K562 (cell line): Measurements from ENCODE around the gene GABARAP. TPM values are rescaled to one million over a fixed set of nuclear protein-coding genes. Genes with fewer than 3 reads are reported as not detected.

Experiments used
- E2F3 ChIP-seq: fragments of 250-450 bp; sonication (Bioruptor Pico); IDR thresholded peaks from 2 replicates; pipeline ENCODE4 v1.4.0; 2020; ENCODE audit warnings: mild to moderate bottlenecking
- ESRRA ChIP-seq: fragments of 450-650 bp; IDR thresholded peaks from 2 replicates; pipeline ENCODE4 v1.6.1; 2014; ENCODE audit warnings: low read depth, mild to moderate bottlenecking, moderate library complexity, borderline replicate concordance
- HDAC2 ChIP-seq: fragments of 450-650 bp; IDR thresholded peaks from 2 replicates; pipeline ENCODE4 v1.6.1; 2016; ENCODE audit warnings: mild to moderate bottlenecking
- HDAC8 ChIP-seq: fragments of 450-650 bp; IDR thresholded peaks from 2 replicates; pipeline ENCODE4 v1.6.1; 2016; ENCODE audit warnings: mild to moderate bottlenecking, missing genetic modification characterization, moderate library complexity, missing compliant biosample characterization
- ILF3 ChIP-seq: fragments of 450-650 bp; IDR thresholded peaks from 2 replicates; pipeline ENCODE4 v1.6.1; 2018; ENCODE audit warnings: antibody characterized with exemption, mild to moderate bottlenecking, moderate library complexity, borderline replicate concordance
- MAZ ChIP-seq, 2 experiments: fragments of 450-650 bp in 1 of 2; sonication (generic) in 1 of 2; formaldehyde crosslinking; IDR thresholded peaks in 1 of 2; conservative IDR thresholded peaks in 1 of 2; 2 replicates each; pipeline versions ENCODE4 v1.4.0 to v1.5.0; 2020; ENCODE audit warnings: mild to moderate bottlenecking in 1 of 2, missing genetic modification reagents in 1 of 2
- MCM5 ChIP-seq: fragments of 450-650 bp; IDR thresholded peaks from 2 replicates; pipeline ENCODE4 v1.6.1; 2016; ENCODE audit warnings: low read depth
- MED1 ChIP-seq: sonication (generic); formaldehyde crosslinking; IDR thresholded peaks from 2 replicates; pipeline ENCODE4 v1.8.1; 2023; ENCODE audit warnings: missing genetic modification reagents, borderline replicate concordance
- PHF8 ChIP-seq: fragments of 200-600 bp; sonication (generic); IDR thresholded peaks from 2 replicates; pipeline ENCODE4 v1.6.1; 2012; ENCODE audit warnings: mixed run types, mild to moderate bottlenecking, inconsistent platforms, low read length, moderate library complexity, borderline replicate concordance
- RBBP5 ChIP-seq: fragments of 200-600 bp; sonication (generic); IDR thresholded peaks from 2 replicates; pipeline ENCODE4 v1.6.1; 2012; ENCODE audit warnings: borderline replicate concordance, mild to moderate bottlenecking, low read length, control low read depth, inconsistent platforms; ENCODE audit not compliant: insufficient read depth, poor library complexity, severe bottlenecking
- SMARCE1 ChIP-seq: fragments of 450-650 bp; IDR thresholded peaks from 2 replicates; pipeline ENCODE4 v1.7.1; 2016; ENCODE audit warnings: mild to moderate bottlenecking
- THRAP3 ChIP-seq: fragments of 450-650 bp; IDR thresholded peaks from 2 replicates; pipeline ENCODE4 v1.6.1; 2016; ENCODE audit warnings: mild to moderate bottlenecking, inconsistent platforms, borderline replicate concordance
- TRIM28 ChIP-seq: fragments of 450-650 bp; IDR thresholded peaks from 2 replicates; pipeline ENCODE4 v1.6.1; 2017
- ZNF507 ChIP-seq: conservative IDR thresholded peaks from 2 replicates; pipeline ENCODE4 v1.6.1; 2017; ENCODE audit warnings: missing genetic modification characterization, missing compliant biosample characterization
- ZNF699 ChIP-seq: fragments of 250-450 bp; sonication (Bioruptor Pico); IDR thresholded peaks from 2 replicates; pipeline ENCODE4 v1.8.0; 2021; ENCODE audit warnings: mild to moderate bottlenecking, moderate library complexity; ENCODE audit not compliant: insufficient replicate concordance
- polyA plus RNA-seq, 8 experiments: library from polyadenylated mRNA; depleted of rRNA in 4 of 8; stranded (reverse) in 5 of 8; unstranded in 3 of 8; fragments of >200 nt; fragmentation: Nextera tagmentation in 2 of 8; fragmentation: Illumina TruSeq in 1 of 8; extraction: Ambion mirVana in 2 of 8; extraction: Trizol in 1 of 8; gene quantifications; 2 replicates each; pipeline versions ENCODE4 v1.2.1 to v1.2.3, GENCODE V29; 2011 to 2014; ENCODE audit warnings: inconsistent platforms in 1 of 8, missing spikeins in 1 of 8
- total RNA-seq, 7 experiments: library from RNA; depleted of rRNA in 6 of 7; stranded (reverse); fragments of >200 nt in 6 of 7; fragmentation: Illumina TruSeq in 2 of 7; extraction: Trizol in 2 of 7; gene quantifications; 2 replicates each; pipeline versions ENCODE4 v1.2.1 to v1.2.3, GENCODE V29; 2011 to 2021; ENCODE audit warnings: low replicate concordance in 1 of 7
- TF ChIP-seq, protein P1 (sequence below): fragments of 250-450 bp; sonication (Bioruptor Pico); IDR thresholded peaks from 2 replicates; pipeline ENCODE4 v1.5.0; 2021; ENCODE audit warnings: mild to moderate bottlenecking, borderline replicate concordance
- TF ChIP-seq, protein P2 (sequence below): fragments of 250-450 bp; sonication (Bioruptor Pico); IDR thresholded peaks from 2 replicates; pipeline ENCODE4 v1.5.0; 2020; ENCODE audit warnings: mild to moderate bottlenecking
- TF ChIP-seq, protein P3 (sequence below): sonication (generic); formaldehyde crosslinking; IDR thresholded peaks from 2 replicates; pipeline ENCODE4 v1.9.0; 2022; ENCODE audit warnings: mild to moderate bottlenecking, missing genetic modification reagents
- TF ChIP-seq, protein P4 (sequence below): sonication (generic); formaldehyde crosslinking; IDR thresholded peaks from 2 replicates; pipeline ENCODE4 v1.8.0; 2022; ENCODE audit warnings: mild to moderate bottlenecking, low read depth, missing genetic modification reagents

GABARAP gene
- total and polyA plus RNA-seq, 9 of the 15 experiments (the other 6 are each of a cell fraction or from before 2014, with no cell fraction given), result 47.5 to 373 (median 152) TPM

GRCh38 chr17:7234083-7234951 lies 7.9 kb downstream of the GABARAP start, which contains the start of gene DVL2 (continued):
- no peak for TF ChIP-seq MED1
- TF ChIP-seq PHF8, result peak; percentile 49; the same call in 1 of the 2 replicates
- TF ChIP-seq SMARCE1, result no peak
- TF ChIP-seq, protein P1, sequence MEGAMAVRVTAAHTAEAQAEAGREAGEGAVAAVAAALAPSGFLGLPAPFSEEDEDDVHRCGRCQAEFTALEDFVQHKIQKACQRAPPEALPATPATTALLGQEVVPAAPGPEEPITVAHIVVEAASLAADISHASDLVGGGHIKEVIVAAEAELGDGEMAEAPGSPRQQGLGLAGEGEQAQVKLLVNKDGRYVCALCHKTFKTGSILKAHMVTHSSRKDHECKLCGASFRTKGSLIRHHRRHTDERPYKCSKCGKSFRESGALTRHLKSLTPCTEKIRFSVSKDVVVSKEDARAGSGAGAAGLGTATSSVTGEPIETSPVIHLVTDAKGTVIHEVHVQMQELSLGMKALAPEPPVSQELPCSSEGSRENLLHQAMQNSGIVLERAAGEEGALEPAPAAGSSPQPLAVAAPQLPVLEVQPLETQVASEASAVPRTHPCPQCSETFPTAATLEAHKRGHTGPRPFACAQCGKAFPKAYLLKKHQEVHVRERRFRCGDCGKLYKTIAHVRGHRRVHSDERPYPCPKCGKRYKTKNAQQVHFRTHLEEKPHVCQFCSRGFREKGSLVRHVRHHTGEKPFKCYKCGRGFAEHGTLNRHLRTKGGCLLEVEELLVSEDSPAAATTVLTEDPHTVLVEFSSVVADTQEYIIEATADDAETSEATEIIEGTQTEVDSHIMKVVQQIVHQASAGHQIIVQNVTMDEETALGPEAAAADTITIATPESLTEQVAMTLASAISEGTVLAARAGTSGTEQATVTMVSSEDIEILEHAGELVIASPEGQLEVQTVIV (CRISPR knock-in tag), result no peak
- peak; percentile 98 for TF ChIP-seq ILF3
- no peak for TF ChIP-seq HDAC2
- no peak; the same call in 1 of the 2 replicates for TF ChIP-seq ESRRA
- TF ChIP-seq ZNF507 (tag), result no peak
- no peak for TF ChIP-seq MCM5
- TF ChIP-seq, protein P2, sequence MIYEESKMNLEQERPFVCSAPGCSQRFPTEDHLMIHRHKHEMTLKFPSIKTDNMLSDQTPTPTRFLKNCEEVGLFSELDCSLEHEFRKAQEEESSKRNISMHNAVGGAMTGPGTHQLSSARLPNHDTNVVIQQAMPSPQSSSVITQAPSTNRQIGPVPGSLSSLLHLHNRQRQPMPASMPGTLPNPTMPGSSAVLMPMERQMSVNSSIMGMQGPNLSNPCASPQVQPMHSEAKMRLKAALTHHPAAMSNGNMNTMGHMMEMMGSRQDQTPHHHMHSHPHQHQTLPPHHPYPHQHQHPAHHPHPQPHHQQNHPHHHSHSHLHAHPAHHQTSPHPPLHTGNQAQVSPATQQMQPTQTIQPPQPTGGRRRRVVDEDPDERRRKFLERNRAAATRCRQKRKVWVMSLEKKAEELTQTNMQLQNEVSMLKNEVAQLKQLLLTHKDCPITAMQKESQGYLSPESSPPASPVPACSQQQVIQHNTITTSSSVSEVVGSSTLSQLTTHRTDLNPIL (CRISPR knock-in tag), result 0 out of 2 replicates have a peak, but pooled peaks have one; percentile 13
- peak; percentile 86 to 95 for TF ChIP-seq MAZ (CRISPR knock-in tag; conservative IDR thresholded peaks at IDR 0.05 in 1 of 2, IDR thresholded peaks at IDR 0.05 in 1 of 2)
- TF ChIP-seq, protein P3, sequence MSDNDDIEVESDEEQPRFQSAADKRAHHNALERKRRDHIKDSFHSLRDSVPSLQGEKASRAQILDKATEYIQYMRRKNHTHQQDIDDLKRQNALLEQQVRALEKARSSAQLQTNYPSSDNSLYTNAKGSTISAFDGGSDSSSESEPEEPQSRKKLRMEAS (CRISPR knock-in tag), result peak; percentile 90
- no peak for TF ChIP-seq HDAC8 (tag)
- peak; percentile 85; the same call in 1 of the 2 replicates for TF ChIP-seq THRAP3
- TF ChIP-seq E2F3 (CRISPR knock-in tag), result 0 out of 2 replicates have a peak, but pooled peaks have one; percentile 41
- TF ChIP-seq ZNF699 (CRISPR knock-in tag), result no peak
- peak; percentile 24 for TF ChIP-seq RBBP5
- TF ChIP-seq, protein P4, sequence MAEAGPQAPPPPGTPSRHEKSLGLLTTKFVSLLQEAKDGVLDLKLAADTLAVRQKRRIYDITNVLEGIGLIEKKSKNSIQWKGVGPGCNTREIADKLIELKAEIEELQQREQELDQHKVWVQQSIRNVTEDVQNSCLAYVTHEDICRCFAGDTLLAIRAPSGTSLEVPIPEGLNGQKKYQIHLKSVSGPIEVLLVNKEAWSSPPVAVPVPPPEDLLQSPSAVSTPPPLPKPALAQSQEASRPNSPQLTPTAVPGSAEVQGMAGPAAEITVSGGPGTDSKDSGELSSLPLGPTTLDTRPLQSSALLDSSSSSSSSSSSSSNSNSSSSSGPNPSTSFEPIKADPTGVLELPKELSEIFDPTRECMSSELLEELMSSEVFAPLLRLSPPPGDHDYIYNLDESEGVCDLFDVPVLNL (CRISPR knock-in tag), result no peak
- TF ChIP-seq TRIM28, result no peak
